H1 (cell line): Measurements from ENCODE around the gene AGBL4. TPM values are rescaled to one million over a fixed set of nuclear protein-coding genes. Genes with fewer than 3 reads are reported as not detected.

Source experiments
- CHD7 ChIP-seq: fragments of 300-600 bp; sonication (generic); IDR thresholded peaks from 2 replicates; pipeline ENCODE4 v1.7.1; 2012; ENCODE audit warnings: low read length, moderate library complexity, mild to moderate bottlenecking, inconsistent platforms; ENCODE audit not compliant: insufficient replicate concordance
- polyA plus RNA-seq, 7 experiments: library from polyadenylated mRNA; depleted of rRNA in 3 of 7; stranded (reverse) in 5 of 7; unstranded in 2 of 7; fragments of >200 nt in 5 of 7; fragments of 200-250 nt in 2 of 7; gene quantifications; 1 replicate in 5 of 7; 2 replicates in 1 of 7; 4 replicates in 1 of 7; pipeline versions ENCODE4 v1.2.1 to v1.2.3, GENCODE V29; 2011 to 2013; ENCODE audit warnings: missing spikeins in 2 of 7, mixed read lengths in 2 of 7
- total RNA-seq: library from RNA; stranded (reverse); fragmentation: NEBNext Ultra II Directional; extraction: Animal tissue kit (Norgen Biotek cat#: 25700); gene quantifications from 2 replicates; pipeline ENCODE4 v1.2.1, GENCODE V29; 2021

AGBL4 gene
- total and polyA plus RNA-seq, 2 of the 8 experiments (the other 6 are each of a cell fraction or from before 2014, with no cell fraction given): 0.41 to 0.45 TPM

GRCh38 chr1:49213301-49213700 lies 810.5 kb downstream of the AGBL4 start (continued):
- no peak for TF ChIP-seq CHD7
